HG03097 (cell line): Measurements from ENCODE around the gene RPH3AL.

ENCODE experiments used
- ATAC-seq: cut with Tn5 transposase; IDR thresholded peaks from one replicate; pipeline ENCODE4 v1.9.1; 2021; ENCODE audit not compliant: unreplicated experiment, low FRiP score

The RPH3AL gene

DNA sequence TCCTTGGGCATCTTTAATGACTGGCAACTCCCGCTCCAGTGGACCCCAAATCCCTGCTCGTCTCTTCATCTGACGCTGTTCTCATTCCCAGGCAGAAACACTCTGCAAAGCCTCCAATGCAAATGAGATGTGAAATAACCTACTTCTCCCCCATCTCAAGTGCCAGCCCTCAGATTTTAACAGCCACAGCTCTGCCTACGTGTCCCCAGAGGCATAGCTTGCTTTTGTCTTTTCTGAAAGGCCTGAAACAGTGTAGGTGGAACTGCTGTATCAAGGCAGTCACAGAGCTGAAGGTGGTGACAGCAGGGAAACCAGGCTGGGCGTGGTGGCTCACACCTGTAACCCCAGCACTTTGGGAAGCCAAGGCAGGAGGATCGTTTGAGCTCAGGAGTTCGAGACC, 14.7 kb downstream of the RPH3AL start:
- no peak for ATAC-seq

DNA sequence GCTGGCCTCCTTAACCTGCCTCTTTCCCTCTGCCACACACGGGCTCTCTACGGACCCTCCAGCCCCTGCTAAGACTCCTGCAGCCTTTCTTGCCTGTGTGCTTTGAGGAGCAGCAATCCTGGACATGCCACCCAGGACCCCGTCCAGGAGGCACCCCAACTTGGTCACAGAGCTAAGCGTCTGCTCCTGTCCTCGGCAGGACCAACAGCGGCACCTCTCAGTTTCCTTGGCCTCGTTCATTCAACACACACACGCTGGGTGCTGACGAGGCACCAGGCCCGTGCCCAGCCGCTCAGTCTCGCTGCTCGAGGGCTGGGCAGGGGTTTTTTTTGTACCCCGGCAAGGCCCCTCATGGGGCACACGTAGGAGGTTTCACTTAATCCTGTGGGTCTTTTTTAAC, 15.2 kb downstream of the RPH3AL start:
- ATAC-seq, result no peak

DNA sequence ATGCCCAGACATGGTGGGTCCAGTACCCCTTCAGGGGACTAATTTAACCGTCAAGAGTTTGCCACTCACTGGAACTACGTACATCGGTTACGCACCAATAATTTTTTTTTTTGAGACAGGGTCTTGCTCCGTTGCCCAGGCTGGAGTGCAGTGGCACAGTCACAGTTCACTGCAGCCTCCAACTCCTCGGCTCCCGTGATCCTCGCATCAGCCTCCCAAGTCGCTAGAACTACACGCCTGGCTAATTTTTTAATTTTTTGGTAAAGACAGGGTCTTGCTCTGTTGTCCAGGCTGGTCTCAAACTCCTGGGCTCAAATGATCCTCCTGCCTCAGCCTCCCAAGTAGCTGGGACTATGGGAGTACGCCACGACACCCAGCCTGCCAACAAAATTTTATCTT, 15.6 kb downstream of the RPH3AL start:
- no peak for ATAC-seq

DNA sequence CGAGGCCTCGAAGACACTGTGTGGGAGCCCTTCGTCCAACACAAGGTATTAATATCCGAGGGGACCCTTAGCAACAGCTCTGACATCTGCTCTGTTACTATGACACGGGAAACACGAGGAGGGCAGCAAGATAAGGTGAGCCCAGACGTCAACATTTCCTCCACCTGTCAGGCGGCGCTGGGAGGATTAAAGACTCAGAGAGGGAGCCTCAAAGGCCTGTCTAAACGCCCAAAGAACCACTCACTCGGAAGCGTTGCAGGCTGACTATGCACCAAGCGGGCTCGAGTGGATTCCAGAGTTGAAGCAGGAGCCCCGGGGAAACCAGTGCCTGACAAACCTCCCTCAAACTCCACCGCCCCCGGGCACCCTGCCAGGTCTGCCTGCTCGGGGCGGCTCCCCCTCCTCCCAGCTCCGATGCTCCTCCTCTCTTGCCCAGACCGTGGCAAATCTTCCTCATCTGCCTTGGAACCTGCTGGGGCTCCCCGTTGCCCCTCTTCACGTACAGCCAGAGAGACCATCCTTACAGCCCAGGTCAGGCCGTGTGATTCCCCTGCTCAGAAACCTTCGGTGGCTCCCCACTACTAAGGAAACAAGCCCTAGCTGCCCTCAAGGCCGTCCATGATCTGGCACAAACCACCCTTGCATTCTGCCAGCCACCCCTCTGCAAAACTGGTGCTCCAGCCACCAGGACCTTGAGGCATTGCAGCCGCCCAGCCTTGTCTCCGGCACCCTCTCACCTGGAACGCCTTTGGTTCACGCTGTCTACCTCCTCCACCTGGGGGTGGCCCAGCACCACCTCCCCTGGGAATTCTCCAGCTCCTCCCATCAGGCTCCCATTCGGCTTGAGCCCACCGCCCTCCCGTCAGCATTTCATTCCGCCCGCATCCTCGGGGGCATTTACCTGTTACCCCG, 16.2 kb downstream of the RPH3AL start:
- ATAC-seq, result no peak

- ATAC-seq, result no peak
Observed at GRCh38 chr17:335691-336090, 16.9 kb downstream of the RPH3AL start.

DNA sequence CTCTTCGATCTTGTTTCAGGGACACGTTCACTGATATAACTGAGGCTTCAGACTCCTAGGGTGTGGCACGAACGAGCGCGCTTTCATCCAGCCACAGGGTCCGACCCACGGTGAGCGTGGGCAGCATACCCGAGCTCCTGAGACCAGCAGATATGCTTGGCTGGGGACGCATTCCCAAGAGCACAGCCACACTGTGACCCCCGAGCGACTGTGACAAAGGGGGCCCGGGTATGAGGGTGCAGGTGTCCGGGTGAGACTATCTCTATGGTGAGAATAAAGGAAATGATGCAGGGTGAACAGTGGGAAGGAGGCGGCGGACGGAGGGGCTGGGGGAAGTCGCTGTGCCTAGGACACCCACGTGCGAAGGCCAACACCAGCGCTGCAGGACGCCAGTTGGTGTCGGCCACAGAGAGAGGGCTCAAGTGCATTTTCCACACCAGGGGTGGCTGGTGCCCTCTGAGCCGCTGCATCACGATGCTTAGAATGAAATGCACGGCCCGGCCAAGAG, 17.6 kb downstream of the RPH3AL start:
- ATAC-seq, result no peak

GRCh38 chr17:333626-334396, 18.8 kb downstream of the RPH3AL start:
- ATAC-seq, result no peak

- ATAC-seq, result no peak
Observed at GRCh38 chr17:332558-333322, 19.9 kb downstream of the RPH3AL start.

DNA sequence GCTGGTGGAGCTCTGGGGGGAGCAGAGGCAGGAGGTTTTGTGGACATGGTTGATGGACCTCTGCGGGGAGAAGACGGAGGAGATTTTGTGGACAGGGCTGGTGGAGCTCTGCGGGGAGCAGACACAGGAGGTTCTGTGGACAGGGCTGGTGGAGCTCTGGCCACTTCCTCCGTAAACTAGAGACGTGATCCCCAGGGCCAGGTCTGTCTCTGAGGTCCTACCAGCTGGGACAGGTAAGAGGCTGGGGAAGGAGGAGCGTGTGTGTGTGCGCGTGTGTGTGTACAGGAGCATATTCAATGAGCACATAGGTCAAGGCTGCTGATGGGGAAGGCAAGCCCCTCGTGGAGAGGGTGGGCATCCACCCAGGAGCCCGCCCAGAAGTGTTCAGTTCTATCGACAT, 20.6 kb downstream of the RPH3AL start:
- ATAC-seq, result no peak

- no peak for ATAC-seq
Observed at GRCh38 chr17:330993-331701, 21.5 kb downstream of the RPH3AL start.

DNA sequence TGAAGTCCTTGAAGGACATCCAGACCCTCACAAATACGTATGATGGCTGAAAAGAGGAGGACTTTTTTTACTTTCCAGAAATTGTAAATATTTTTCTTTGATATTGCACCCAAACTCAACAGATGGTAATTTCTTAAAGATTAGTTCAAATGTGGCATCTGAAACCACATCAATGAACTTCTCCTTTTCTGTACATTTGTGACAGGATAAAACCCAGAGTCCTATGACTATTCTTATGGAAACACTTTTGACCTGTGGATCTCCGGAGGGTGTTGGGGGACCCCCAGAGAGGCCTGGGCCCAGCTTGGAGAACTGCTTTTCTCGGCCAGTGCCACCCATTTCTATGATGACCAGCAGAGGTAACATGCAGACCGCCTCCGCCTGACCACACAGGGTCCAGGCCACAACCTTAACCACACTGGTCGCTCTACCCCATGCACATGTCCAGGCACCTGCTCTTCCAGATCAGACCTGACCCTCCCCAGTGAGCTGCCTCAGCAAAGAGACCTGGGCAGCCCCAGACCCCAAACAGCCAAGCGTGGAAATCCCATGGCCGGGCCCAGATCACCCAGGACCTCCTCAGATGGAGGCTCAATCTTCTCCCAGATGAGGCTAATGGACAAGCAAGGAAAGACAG, 22.7 kb downstream of the RPH3AL start:
- ATAC-seq, result no peak

DNA sequence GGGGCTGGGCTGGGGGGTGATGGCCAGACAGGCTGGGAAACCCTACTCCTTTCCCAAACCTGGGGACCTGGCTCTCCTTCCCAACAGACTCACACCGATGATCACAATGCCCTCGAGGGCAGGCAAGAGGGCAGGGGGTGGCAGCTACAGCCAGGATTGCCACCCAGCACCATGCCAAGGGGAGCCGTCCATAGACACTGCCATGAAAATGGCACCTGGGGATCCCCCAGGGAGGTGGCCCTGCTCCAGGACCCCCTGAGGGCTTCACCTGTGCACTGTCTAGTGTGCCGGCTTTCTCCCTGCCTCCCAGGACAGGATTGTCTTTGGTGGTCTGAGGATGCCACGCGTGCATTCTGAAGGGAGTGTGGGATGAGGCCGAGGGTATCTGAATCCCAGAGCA, 24.6 kb downstream of the RPH3AL start:
- no peak for ATAC-seq

DNA sequence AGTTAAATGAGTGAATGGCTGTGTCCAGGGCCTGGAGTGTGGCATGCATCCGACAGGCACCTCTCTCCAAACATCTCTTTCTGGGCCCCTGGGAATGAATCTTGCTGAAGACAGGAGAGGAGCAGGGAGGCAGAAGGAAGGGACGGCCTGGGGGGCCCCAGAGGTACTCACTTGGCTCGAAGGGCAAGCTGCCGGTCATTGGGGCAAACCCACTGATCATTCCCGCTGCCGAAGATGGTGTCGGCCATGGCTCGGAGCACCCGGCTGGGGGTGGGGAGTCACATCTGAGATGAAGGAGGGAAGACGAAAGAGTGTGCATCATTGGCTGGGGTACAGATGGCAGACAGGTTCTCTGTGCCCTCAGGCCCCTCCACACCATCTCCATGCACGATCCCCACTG, 25.3 kb downstream of the RPH3AL start:
- no peak for ATAC-seq

DNA sequence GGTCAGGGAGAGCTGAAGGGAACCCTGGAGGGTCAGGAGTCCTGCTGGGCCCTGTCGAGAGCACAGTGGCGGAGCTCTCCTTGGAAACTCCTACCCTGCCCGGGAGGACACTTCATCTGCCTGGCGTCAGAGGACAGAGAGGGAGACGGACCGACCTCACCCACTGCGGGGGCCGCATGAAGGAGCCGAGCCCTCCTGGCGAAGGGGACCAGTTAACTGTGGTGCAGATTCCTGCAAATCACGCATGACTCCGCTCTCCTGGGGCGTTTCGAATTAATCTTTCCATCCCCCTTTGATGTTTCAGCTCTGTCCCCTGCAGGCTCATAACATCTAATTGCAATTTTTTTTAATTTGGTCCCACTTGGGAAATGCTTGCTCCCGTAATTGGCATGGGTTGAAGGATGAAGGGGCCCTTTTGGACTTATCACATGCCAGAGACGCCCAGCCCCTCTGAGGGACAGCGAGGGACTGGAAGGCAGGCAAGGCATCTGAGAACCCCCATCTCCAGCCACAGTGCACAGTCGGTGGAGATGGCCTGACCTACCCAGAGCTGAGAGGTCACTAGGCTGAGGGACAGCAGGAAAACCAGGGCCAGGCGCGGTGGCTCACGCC, 26.5 kb downstream of the RPH3AL start:
- ATAC-seq, result no peak

DNA sequence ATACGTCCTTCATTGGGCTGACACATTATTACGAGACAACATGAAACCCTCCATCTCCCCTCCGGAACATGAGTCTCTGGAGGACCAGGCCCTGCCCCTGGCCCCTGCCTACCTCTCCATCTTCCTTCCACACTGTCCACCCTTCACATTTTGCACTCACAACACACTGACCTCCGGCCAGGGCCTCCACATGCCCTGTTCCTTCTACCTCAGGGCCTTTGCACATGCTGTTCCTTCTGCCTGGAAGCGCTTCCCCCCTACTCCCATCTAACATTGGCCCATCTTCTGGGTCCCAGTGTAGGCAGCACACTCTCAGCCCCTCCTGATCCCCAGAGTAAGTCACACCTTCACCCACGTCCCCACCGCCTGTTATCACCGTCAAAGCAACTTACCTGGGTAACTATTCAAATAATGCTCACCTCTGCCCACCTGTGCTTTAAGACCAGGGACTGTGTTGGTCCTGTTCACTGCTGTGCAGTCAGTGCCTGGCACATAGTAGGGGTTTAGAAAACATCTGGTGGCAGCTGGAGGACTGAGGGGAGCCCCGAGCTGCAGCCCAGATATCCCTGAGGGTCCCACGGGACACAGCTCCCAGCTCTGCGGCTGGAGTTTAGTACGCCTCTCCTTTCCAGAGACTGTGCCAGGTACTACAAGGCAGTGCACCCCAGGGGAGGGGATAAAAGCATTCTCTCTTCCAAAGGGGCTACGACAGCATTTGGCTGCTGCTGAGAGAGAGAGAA, 27.2 kb downstream of the RPH3AL start:
- ATAC-seq, result no peak

GRCh38 chr17:323721-324571, 28.7 kb downstream of the RPH3AL start:
- no peak for ATAC-seq

DNA sequence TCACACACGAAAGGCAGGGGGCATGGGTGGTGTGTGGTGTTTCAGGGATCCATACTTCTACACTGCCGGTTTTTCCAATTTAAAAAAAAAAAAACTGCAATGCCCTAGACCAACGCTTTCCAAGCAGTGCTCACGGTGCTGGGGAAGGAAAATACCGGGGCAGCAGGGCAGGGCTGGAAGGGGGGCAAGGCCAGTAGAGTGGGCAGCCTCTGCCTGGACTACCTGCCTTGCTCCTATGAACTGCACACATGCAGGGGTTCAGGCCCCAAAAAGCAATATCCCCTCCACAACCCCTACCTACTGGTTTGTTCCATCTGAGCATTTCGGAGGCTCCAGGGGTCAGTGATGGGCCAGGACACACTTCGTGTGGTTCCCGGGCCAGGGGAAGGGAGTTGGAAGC, 29.4 kb downstream of the RPH3AL start:
- ATAC-seq, result no peak
